GM23338 (cell line): Measurements from ENCODE around the gene PRDM4. TPM values are rescaled to one million over a fixed set of nuclear protein-coding genes. Genes with fewer than 3 reads are reported as not detected.

ENCODE experiments used
- ATAC-seq: fragments of 200-7000 bp; cut with Tn5 transposase; 3 replicates; pipeline ENCODE4 v1.9.1; 2020
- DNase-seq: peaks from one replicate; pipeline ENCODE4 v3.0.0-alpha.2; 2015; ENCODE audit warnings: low spot score
- H2AFZ ChIP-seq: fragments of 200-600 bp; sonication (generic); 2 replicates; pipeline ENCODE4 v1.8.0; 2016; ENCODE audit warnings: antibody characterized with exemption, mild to moderate bottlenecking, moderate library complexity
- H3F3A ChIP-seq: fragments of 200-600 bp; sonication (generic); replicated peaks from 2 replicates; pipeline ENCODE4 v1.8.0; 2017; ENCODE audit warnings: antibody characterized with exemption, mixed run types, low read depth
- H3K27ac ChIP-seq: fragments of 200-600 bp; sonication (generic); 2 replicates; pipeline ENCODE4 v1.6.1; 2016; ENCODE audit warnings: low read depth
- H3K27me3 ChIP-seq: fragments of 200-600 bp; sonication (generic); 2 replicates; pipeline ENCODE4 v1.8.0; 2016; ENCODE audit warnings: mild to moderate bottlenecking, mixed run types, moderate library complexity; ENCODE audit not compliant: insufficient read depth
- H3K36me3 ChIP-seq: fragments of 200-600 bp; sonication (generic); 2 replicates; pipeline ENCODE4 v1.8.0; 2016; ENCODE audit warnings: mild to moderate bottlenecking; ENCODE audit not compliant: insufficient read depth
- H3K4me1 ChIP-seq: fragments of 200-600 bp; sonication (generic); 2 replicates; pipeline ENCODE4 v1.8.0; 2016; ENCODE audit warnings: mild to moderate bottlenecking, moderate library complexity; ENCODE audit not compliant: insufficient read depth
- H3K4me2 ChIP-seq: fragments of 200-600 bp; sonication (generic); 2 replicates; pipeline ENCODE4 v1.7.1; 2017; ENCODE audit warnings: mixed run types
- H3K4me3 ChIP-seq: fragments of 200-600 bp; sonication (generic); 2 replicates; pipeline ENCODE4 v1.6.1; 2016; ENCODE audit warnings: mixed run types
- H3K79me2 ChIP-seq: fragments of 200-600 bp; sonication (generic); replicated peaks from 2 replicates; pipeline ENCODE4 v1.8.0; 2017; ENCODE audit warnings: mild to moderate bottlenecking; ENCODE audit not compliant: insufficient read depth
- H3K9me2 ChIP-seq: fragments of 200-600 bp; sonication (generic); 2 replicates; pipeline ENCODE4 v1.8.0; 2017; ENCODE audit not compliant: insufficient read depth
- H4K20me1 ChIP-seq: fragments of 200-600 bp; sonication (generic); replicated peaks from 2 replicates; pipeline ENCODE4 v1.8.0; 2017; ENCODE audit warnings: mild to moderate bottlenecking; ENCODE audit not compliant: insufficient read depth
- H3K27ac Mint-ChIP-seq: 2 replicates; pipeline ENCODE4 v1.8.0; 2020; ENCODE audit warnings: inconsistent platforms, mild to moderate bottlenecking, moderate library complexity, mixed read lengths
- H3K27me3 Mint-ChIP-seq: 3 replicates; pipeline ENCODE4 v1.8.0; 2022; ENCODE audit warnings: low read depth, mild to moderate bottlenecking, moderate library complexity, mixed read lengths, inconsistent platforms; ENCODE audit not compliant: insufficient read depth, poor library complexity
- H3K36me3 Mint-ChIP-seq: 3 replicates; pipeline ENCODE4 v1.8.0; 2021; ENCODE audit warnings: low read depth, mild to moderate bottlenecking, inconsistent platforms, moderate library complexity, mixed read lengths
- H3K4me1 Mint-ChIP-seq: 3 replicates; pipeline ENCODE4 v1.8.0; 2020; ENCODE audit warnings: mild to moderate bottlenecking, inconsistent platforms, mixed read lengths
- H3K4me3 Mint-ChIP-seq: 3 replicates; pipeline ENCODE4 v1.8.0; 2021; ENCODE audit warnings: moderate library complexity, mild to moderate bottlenecking, inconsistent platforms, mixed read lengths
- H3K9me3 Mint-ChIP-seq: 3 replicates; pipeline ENCODE4 v1.8.0; 2020; ENCODE audit warnings: moderate library complexity, mild to moderate bottlenecking, inconsistent platforms, mixed read lengths
- CREB1 ChIP-seq: fragments of 250-450 bp; sonication (Bioruptor Pico); IDR thresholded peaks from 2 replicates; pipeline ENCODE4 v1.5.0; 2020; ENCODE audit warnings: low read depth, mild to moderate bottlenecking, moderate library complexity
- ETS1 ChIP-seq: IDR thresholded peaks from 2 replicates; pipeline ENCODE4 v1.6.1; 2016; ENCODE audit warnings: antibody characterized with exemption
- EZH2 ChIP-seq: fragments of 200-600 bp; sonication (generic); IDR thresholded peaks from one replicate; pipeline ENCODE4 v1.8.0; 2017; ENCODE audit warnings: antibody characterized with exemption, mild to moderate bottlenecking, low read depth; ENCODE audit not compliant: unreplicated experiment
- EZH2phosphoT487 ChIP-seq: fragments of 200-600 bp; sonication (generic); IDR thresholded peaks from one replicate; pipeline ENCODE4 v1.8.1; 2018; ENCODE audit warnings: antibody characterized with exemption; ENCODE audit not compliant: unreplicated experiment
- JUNB ChIP-seq: IDR thresholded peaks from one replicate; pipeline ENCODE4 v1.6.1; 2016; ENCODE audit warnings: antibody characterized with exemption; ENCODE audit not compliant: unreplicated experiment
- NANOG ChIP-seq: IDR thresholded peaks from 2 replicates; pipeline ENCODE4 v1.6.1; 2016; ENCODE audit warnings: antibody characterized with exemption, borderline replicate concordance
- POLR2AphosphoS5 ChIP-seq: IDR thresholded peaks from 2 replicates; pipeline ENCODE4 v1.6.1; 2016; ENCODE audit warnings: antibody characterized with exemption, low read depth
- STAT1 ChIP-seq: IDR thresholded peaks from one replicate; pipeline ENCODE4 v1.6.1; 2016; ENCODE audit warnings: antibody characterized with exemption; ENCODE audit not compliant: unreplicated experiment
- ZNF114 ChIP-seq: fragments of 250-450 bp; sonication (Bioruptor Pico); IDR thresholded peaks from 2 replicates; pipeline ENCODE4 v1.5.0; 2020; ENCODE audit warnings: mild to moderate bottlenecking, moderate library complexity
- ZNF331 ChIP-seq: fragments of 250-450 bp; sonication (Bioruptor Pico); IDR thresholded peaks from 2 replicates; pipeline ENCODE4 v1.5.0; 2020; ENCODE audit warnings: low read depth, mild to moderate bottlenecking, moderate library complexity
- ZNF462 ChIP-seq: fragments of 250-450 bp; sonication (Bioruptor Pico); IDR thresholded peaks from 2 replicates; pipeline ENCODE4 v1.5.0; 2020; ENCODE audit warnings: mild to moderate bottlenecking, moderate library complexity
- polyA plus RNA-seq: library from polyadenylated mRNA; unstranded; fragments of >200 nt; fragmentation: Nextera tagmentation; extraction: Ambion mirVana; gene quantifications from 2 replicates; pipeline ENCODE4 v1.2.1, GENCODE V29; 2016
- total RNA-seq: library from RNA; depleted of rRNA; stranded (reverse); fragments of >200 nt; shearing (Covaris generic); gene quantifications from 2 replicates; pipeline ENCODE4 v1.2.3, GENCODE V29; 2014
- TF ChIP-seq, protein P1 (sequence below), 2 experiments: fragments of 200-600 bp in 1 of 2; sonication (generic) in 1 of 2; conservative IDR thresholded peaks; 2 replicates each; pipeline versions ENCODE4 v1.5.1 to v1.6.1; 2016 to 2017; ENCODE audit warnings: antibody characterized with exemption in 2 of 2, low read depth in 2 of 2, mild to moderate bottlenecking in 2 of 2, moderate library complexity in 1 of 2
- TF ChIP-seq, protein P2 (sequence below): IDR thresholded peaks from one replicate; pipeline ENCODE4 v1.6.1; 2018; ENCODE audit warnings: antibody characterized with exemption; ENCODE audit not compliant: unreplicated experiment

Gene PRDM4
- total and polyA plus RNA-seq, 2 experiments from 2014 or later: 4.9 to 17.1 TPM

GRCh38 chr12:107780298-107780697 is 19.4 kb upstream of the PRDM4 start:
- Histone ChIP-seq H3K9me2 (no peaks in the 10 kb centered on the region; the same call in 1 of the 2 replicates), H3K4me2 (no peak overlapping the region), H3K4me1 (no peaks in the 10 kb centered on the region), H3K4me3 (no peak overlapping the region), H3K36me3 (no peaks in the 10 kb centered on the region), H3K79me2 (no peaks in the 10 kb centered on the region), H3K27ac (no peak overlapping the region), H4K20me1 (no peaks in the 10 kb centered on the region), H3K27me3 (peaks cover 35% of the 10 kb centered on the region), H3F3A (no peaks in the 10 kb centered on the region), H2AFZ (no peak overlapping the region)
- Mint-ChIP-seq H3K4me1 (peaks cover 5% of the 10 kb centered on the region; the same call in 1 of the 3 replicates), H3K9me3 (no peaks in the 10 kb centered on the region), H3K36me3 (no peaks in the 10 kb centered on the region), H3K4me3 (no peak overlapping the region), H3K27me3 (peaks cover 19% of the 10 kb centered on the region), H3K27ac (no peak overlapping the region)
- no peak for TF ChIP-seq STAT1
- TF ChIP-seq JUNB: no peak
- TF ChIP-seq ZNF462: no peak
- no peak for TF ChIP-seq ETS1
- no peak for TF ChIP-seq EZH2
- TF ChIP-seq, protein P1, sequence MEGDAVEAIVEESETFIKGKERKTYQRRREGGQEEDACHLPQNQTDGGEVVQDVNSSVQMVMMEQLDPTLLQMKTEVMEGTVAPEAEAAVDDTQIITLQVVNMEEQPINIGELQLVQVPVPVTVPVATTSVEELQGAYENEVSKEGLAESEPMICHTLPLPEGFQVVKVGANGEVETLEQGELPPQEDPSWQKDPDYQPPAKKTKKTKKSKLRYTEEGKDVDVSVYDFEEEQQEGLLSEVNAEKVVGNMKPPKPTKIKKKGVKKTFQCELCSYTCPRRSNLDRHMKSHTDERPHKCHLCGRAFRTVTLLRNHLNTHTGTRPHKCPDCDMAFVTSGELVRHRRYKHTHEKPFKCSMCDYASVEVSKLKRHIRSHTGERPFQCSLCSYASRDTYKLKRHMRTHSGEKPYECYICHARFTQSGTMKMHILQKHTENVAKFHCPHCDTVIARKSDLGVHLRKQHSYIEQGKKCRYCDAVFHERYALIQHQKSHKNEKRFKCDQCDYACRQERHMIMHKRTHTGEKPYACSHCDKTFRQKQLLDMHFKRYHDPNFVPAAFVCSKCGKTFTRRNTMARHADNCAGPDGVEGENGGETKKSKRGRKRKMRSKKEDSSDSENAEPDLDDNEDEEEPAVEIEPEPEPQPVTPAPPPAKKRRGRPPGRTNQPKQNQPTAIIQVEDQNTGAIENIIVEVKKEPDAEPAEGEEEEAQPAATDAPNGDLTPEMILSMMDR (conservative IDR thresholded peaks at IDR 0.05; ENCODE audit: low read depth in 2 of 2): no peak
- TF ChIP-seq POLR2AphosphoS5: no peak
- TF ChIP-seq EZH2phosphoT487: no peak
- TF ChIP-seq ZNF331: no peak
- TF ChIP-seq, protein P2, sequence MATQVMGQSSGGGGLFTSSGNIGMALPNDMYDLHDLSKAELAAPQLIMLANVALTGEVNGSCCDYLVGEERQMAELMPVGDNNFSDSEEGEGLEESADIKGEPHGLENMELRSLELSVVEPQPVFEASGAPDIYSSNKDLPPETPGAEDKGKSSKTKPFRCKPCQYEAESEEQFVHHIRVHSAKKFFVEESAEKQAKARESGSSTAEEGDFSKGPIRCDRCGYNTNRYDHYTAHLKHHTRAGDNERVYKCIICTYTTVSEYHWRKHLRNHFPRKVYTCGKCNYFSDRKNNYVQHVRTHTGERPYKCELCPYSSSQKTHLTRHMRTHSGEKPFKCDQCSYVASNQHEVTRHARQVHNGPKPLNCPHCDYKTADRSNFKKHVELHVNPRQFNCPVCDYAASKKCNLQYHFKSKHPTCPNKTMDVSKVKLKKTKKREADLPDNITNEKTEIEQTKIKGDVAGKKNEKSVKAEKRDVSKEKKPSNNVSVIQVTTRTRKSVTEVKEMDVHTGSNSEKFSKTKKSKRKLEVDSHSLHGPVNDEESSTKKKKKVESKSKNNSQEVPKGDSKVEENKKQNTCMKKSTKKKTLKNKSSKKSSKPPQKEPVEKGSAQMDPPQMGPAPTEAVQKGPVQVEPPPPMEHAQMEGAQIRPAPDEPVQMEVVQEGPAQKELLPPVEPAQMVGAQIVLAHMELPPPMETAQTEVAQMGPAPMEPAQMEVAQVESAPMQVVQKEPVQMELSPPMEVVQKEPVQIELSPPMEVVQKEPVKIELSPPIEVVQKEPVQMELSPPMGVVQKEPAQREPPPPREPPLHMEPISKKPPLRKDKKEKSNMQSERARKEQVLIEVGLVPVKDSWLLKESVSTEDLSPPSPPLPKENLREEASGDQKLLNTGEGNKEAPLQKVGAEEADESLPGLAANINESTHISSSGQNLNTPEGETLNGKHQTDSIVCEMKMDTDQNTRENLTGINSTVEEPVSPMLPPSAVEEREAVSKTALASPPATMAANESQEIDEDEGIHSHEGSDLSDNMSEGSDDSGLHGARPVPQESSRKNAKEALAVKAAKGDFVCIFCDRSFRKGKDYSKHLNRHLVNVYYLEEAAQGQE: no peak
- TF ChIP-seq ZNF114 (CRISPR knock-in tag): no peak
- TF ChIP-seq CREB1 (CRISPR knock-in tag): no peak
- TF ChIP-seq NANOG: no peak
- ATAC-seq (no peak), DNase-seq (no peak)
